HepG2 (cell line): ENCODE data around the gene CMPK1. TPM values are rescaled to one million over a fixed set of nuclear protein-coding genes. Genes with fewer than 3 reads are reported as not detected.

Source experiments
- ATAC-seq: fragments of 200-7000 bp; cut with Tn5 transposase; 3 replicates; pipeline ENCODE4 v1.9.1; 2020; ENCODE audit warnings: mild to moderate bottlenecking, moderate library complexity
- BruUV-seq: library from RNA; stranded (reverse); fragments of 400-500 nt; replicated peaks from 2 replicates; lab custom pipeline; 2021; lab: Mats Ljungman, UMichigan
- CTCF ChIA-PET: fragments of 300-600 bp; formaldehyde crosslinking; extraction: SDS; loops from one replicate; lab custom pipeline; 2021; ENCODE audit warnings: low total read pairs, inconsistent platforms, low intra/inter-chr PET ratio; lab: Yijun Ruan, JAX
- POLR2A ChIA-PET: fragments of 350-600 bp; sonication (Branson Sonifier 250); formaldehyde crosslinking; loops from one replicate; lab custom pipeline; 2020; ENCODE audit warnings: antibody characterized with exemption, inconsistent platforms; lab: Yijun Ruan, JAX
- DNase-seq: peaks from one replicate; pipeline ENCODE4 v3.0.0-alpha.2; 2015; ENCODE audit warnings: low spot score
- FAIRE-seq: peaks from 3 replicates; lab custom pipeline; 2011; peaks lifted over from hg19 to GRCh38; lab: Jason Lieb, UNC
- H2AFZ ChIP-seq: one replicate; pipeline ENCODE4 v1.6.1; 2011; ENCODE audit warnings: low read length, inconsistent platforms
- H3K27ac ChIP-seq: fragments of 300-600 bp; 3 replicates; pipeline ENCODE4 v1.8.0; 2011; ENCODE audit warnings: mixed run types, mild to moderate bottlenecking, mixed read lengths, low read length, inconsistent platforms; ENCODE audit not compliant: insufficient read depth; ENCODE audit errors: extremely low read length
- H3K27me3 ChIP-seq, 2 experiments: fragments of 200-600 bp in 1 of 2; 2 replicates in 1 of 2; 3 replicates in 1 of 2; pipeline versions ENCODE4 v1.6.0 to v1.8.0; 2011; ENCODE audit warnings: low read length in 2 of 2, mild to moderate bottlenecking in 2 of 2, moderate library complexity in 2 of 2, inconsistent platforms in 1 of 2; ENCODE audit not compliant: insufficient read depth in 2 of 2, control insufficient read depth in 1 of 2
- H3K36me3 ChIP-seq, 2 experiments: fragments of 200-600 bp in 1 of 2; replicated peaks in 1 of 2; 2 replicates in 1 of 2; 3 replicates in 1 of 2; pipeline versions ENCODE4 v1.5.1 to v1.8.0; 2011; ENCODE audit warnings: low read length in 2 of 2, inconsistent platforms in 1 of 2; ENCODE audit not compliant: insufficient read depth in 2 of 2, control insufficient read depth in 1 of 2
- H3K4me1 ChIP-seq: 2 replicates; pipeline ENCODE4 v1.5.1; 2012; ENCODE audit warnings: low read length, inconsistent platforms; ENCODE audit not compliant: insufficient read depth
- H3K4me2 ChIP-seq: 2 replicates; pipeline ENCODE4 v1.6.0; 2011; ENCODE audit warnings: low read depth, low read length, inconsistent platforms
- H3K4me3 ChIP-seq, 3 experiments: fragments of 200-600 bp in 1 of 3; sonication (generic), shearing (Covaris generic) in 1 of 3; replicated peaks in 1 of 3; 2 replicates each; pipeline ENCODE4 v1.5.1; 2011 to 2016; ENCODE audit warnings: low read length in 3 of 3, inconsistent platforms in 2 of 3, low read depth in 2 of 3, mild to moderate bottlenecking in 2 of 3, control low read depth in 1 of 3, mixed read lengths in 1 of 3; ENCODE audit not compliant: insufficient read depth in 1 of 3
- H3K79me2 ChIP-seq: one replicate; pipeline ENCODE4 v1.6.1; 2011; ENCODE audit warnings: low read length, inconsistent platforms; ENCODE audit not compliant: insufficient read depth
- H3K9ac ChIP-seq: 2 replicates; pipeline ENCODE4 v1.6.0; 2011; ENCODE audit warnings: mild to moderate bottlenecking, low read depth, low read length, inconsistent platforms; ENCODE audit not compliant: insufficient read depth
- H3K9me3 ChIP-seq: 2 replicates; pipeline ENCODE4 v1.5.1; 2012; ENCODE audit warnings: mild to moderate bottlenecking, low read length
- H4K20me1 ChIP-seq: 2 replicates; pipeline ENCODE4 v1.6.0; 2011; ENCODE audit warnings: inconsistent platforms, mild to moderate bottlenecking, low read length, moderate library complexity; ENCODE audit not compliant: insufficient read depth
- EHMT2 ChIP-seq: fragments of 200-600 bp; sonication (generic); IDR thresholded peaks from 2 replicates; pipeline ENCODE4 v1.7.0; 2017; ENCODE audit warnings: antibody characterized with exemption, low read depth, low read length, borderline replicate concordance
- FOXJ3 ChIP-seq: sonication (generic); formaldehyde crosslinking; IDR thresholded peaks from 2 replicates; pipeline ENCODE4 v1.4.0; 2020; ENCODE audit warnings: missing genetic modification reagents, mild to moderate bottlenecking, borderline replicate concordance
- HNRNPUL1 ChIP-seq: fragments of 200-400 bp; formaldehyde crosslinking; IDR thresholded peaks from 2 replicates; pipeline ENCODE4 v1.6.1; 2017; ENCODE audit warnings: low read depth, mild to moderate bottlenecking, low read length, moderate library complexity
- KAT2B ChIP-seq: fragments of 150-350 bp; IDR thresholded peaks from 2 replicates; pipeline ENCODE4 v1.6.1; 2014; ENCODE audit warnings: low read depth, low read length, borderline replicate concordance
- MIER3 ChIP-seq: IDR thresholded peaks from 2 replicates; pipeline ENCODE4 v1.6.1; 2016; ENCODE audit warnings: missing compliant biosample characterization, borderline replicate concordance
- NFKB2 ChIP-seq: sonication (generic); formaldehyde crosslinking; IDR thresholded peaks from 2 replicates; pipeline ENCODE4 v1.4.0; 2020; ENCODE audit warnings: missing genetic modification reagents, borderline replicate concordance
- NFYB ChIP-seq: sonication (generic); formaldehyde crosslinking; IDR thresholded peaks from 2 replicates; pipeline ENCODE4 v1.4.0; 2020; ENCODE audit warnings: missing genetic modification reagents
- SNRNP70 ChIP-seq: fragments of 200-400 bp; formaldehyde crosslinking; IDR thresholded peaks from 2 replicates; pipeline ENCODE4 v1.6.1; 2017; ENCODE audit warnings: mild to moderate bottlenecking, low read depth, low read length, moderate library complexity
- ZBTB8A ChIP-seq: sonication (generic); formaldehyde crosslinking; IDR thresholded peaks from 2 replicates; pipeline ENCODE4 v1.4.0; 2020; ENCODE audit warnings: mild to moderate bottlenecking, low read depth, missing genetic modification reagents, borderline replicate concordance
- ZNF543 ChIP-seq: sonication (generic); formaldehyde crosslinking; IDR thresholded peaks from 2 replicates; pipeline ENCODE4 v1.4.0; 2020; ENCODE audit warnings: mild to moderate bottlenecking, missing genetic modification reagents
- WGBS: methylation state at CpG from one replicate; pipeline ENCODE4 v1.1.6; 2017; ENCODE audit warnings: low lambda C conversion rate; 5-methylcytosine and 5-hydroxymethylcytosine counted together
- in situ Hi-C: cut with HindIII; loops from 2 replicates; pipeline ENCODE4 v1.10.0; 2017; ENCODE audit warnings: low pct_unique_long_range_greater_than_20kb; ENCODE audit not compliant: extremely low pct_ligation_motif_present
- intact Hi-C: fragments of 100-400 bp; cut with micrococcal nuclease; formaldehyde crosslinking; loops from one replicate; pipeline ENCODE4 v1.10.0; 2022; ENCODE audit not compliant: unreplicated experiment
- polyA plus RNA-seq, 8 experiments: library from polyadenylated mRNA; depleted of rRNA in 3 of 8; stranded (reverse) in 7 of 8; unstranded in 1 of 8; fragments of >200 nt; fragmentation: Illumina TruSeq in 4 of 8; extraction: Trizol in 4 of 8; gene quantifications; 2 replicates each; pipeline versions ENCODE4 v1.2.1 to v1.2.3, GENCODE V29; 2011 to 2016; ENCODE audit warnings: low read depth in 4 of 8, missing spikeins in 1 of 8, mixed read lengths in 1 of 8; ENCODE audit not compliant: insufficient read depth in 1 of 8
- total RNA-seq, 5 experiments: library from RNA; depleted of rRNA; stranded (reverse); fragments of >200 nt; fragmentation: Illumina TruSeq; extraction: Trizol; gene quantifications; 2 replicates each; pipeline ENCODE4 v1.2.3, GENCODE V29; 2016; ENCODE audit warnings: low read depth in 1 of 5
- TF ChIP-seq, protein P1 (sequence below): sonication (generic); formaldehyde crosslinking; IDR thresholded peaks from 2 replicates; pipeline ENCODE4 v1.9.0; 2021; ENCODE audit warnings: mild to moderate bottlenecking, missing genetic modification reagents
- TF ChIP-seq, protein P2 (sequence below): IDR thresholded peaks from 2 replicates; pipeline ENCODE4 v1.6.1; 2018; ENCODE audit warnings: missing genetic modification reagents, mild to moderate bottlenecking, missing compliant biosample characterization
- TF ChIP-seq, protein P3 (sequence below): sonication (generic); formaldehyde crosslinking; conservative IDR thresholded peaks from 2 replicates; pipeline ENCODE4 v1.8.0; 2022; ENCODE audit warnings: low read depth, missing genetic modification reagents
- TF ChIP-seq, protein P4 (sequence below): IDR thresholded peaks from 2 replicates; pipeline ENCODE4 v1.6.1; 2012; ENCODE audit warnings: inconsistent platforms

CMPK1 gene
- total and polyA plus RNA-seq, 2 of the 13 experiments (the other 11 are each of a cell fraction or from before 2014, with no cell fraction given) = 38.3 to 92.0 TPM

DNA sequence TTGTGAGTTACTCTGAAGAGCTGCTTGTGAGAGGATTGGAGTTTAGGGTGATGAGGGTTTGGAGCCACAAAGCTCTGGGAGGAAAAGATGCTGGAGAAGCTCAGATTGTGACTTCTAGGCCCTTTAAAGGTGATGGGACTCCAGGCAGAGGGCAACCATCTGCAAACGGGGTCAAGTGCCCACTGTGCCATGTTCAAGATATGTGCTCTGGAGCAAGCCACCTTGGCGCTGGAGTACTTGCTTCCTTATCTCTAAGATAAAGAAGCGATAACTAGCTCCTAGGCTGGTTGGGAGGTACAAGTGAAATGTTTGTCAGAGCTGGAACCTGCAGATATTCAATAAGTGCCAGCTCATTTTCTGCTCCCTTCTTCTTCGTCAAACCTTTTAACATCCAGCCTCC lies 68.2 kb downstream of the CMPK1 start:
- Histone ChIP-seq H3K9me3 (no peaks in the 10 kb centered on the region), H3K27ac (no peak overlapping the region), H3K27me3 (peaks cover 0 to 13% of the 10 kb centered on the region in 2 experiments; a peak in 2 of 5 replicates), H3K79me2 (no peaks in the 10 kb centered on the region), H2AFZ (no peak overlapping the region), H4K20me1 (no peaks in the 10 kb centered on the region), H3K4me1 (peaks cover 6% of the 10 kb centered on the region; the same call in 1 of the 2 replicates), H3K4me2 (no peak overlapping the region), H3K4me3 (no peak overlapping the region), H3K36me3 (no peaks in the 10 kb centered on the region), H3K9ac (no peak overlapping the region)
- BruUV-seq = no TSS peak
- in situ Hi-C loops = no loop called here
- ATAC-seq = no peak
- FAIRE-seq = no peak
- WGBS = 77% methylated on average over 2 of the region's 4 CpGs
- TF ChIP-seq, protein P1, sequence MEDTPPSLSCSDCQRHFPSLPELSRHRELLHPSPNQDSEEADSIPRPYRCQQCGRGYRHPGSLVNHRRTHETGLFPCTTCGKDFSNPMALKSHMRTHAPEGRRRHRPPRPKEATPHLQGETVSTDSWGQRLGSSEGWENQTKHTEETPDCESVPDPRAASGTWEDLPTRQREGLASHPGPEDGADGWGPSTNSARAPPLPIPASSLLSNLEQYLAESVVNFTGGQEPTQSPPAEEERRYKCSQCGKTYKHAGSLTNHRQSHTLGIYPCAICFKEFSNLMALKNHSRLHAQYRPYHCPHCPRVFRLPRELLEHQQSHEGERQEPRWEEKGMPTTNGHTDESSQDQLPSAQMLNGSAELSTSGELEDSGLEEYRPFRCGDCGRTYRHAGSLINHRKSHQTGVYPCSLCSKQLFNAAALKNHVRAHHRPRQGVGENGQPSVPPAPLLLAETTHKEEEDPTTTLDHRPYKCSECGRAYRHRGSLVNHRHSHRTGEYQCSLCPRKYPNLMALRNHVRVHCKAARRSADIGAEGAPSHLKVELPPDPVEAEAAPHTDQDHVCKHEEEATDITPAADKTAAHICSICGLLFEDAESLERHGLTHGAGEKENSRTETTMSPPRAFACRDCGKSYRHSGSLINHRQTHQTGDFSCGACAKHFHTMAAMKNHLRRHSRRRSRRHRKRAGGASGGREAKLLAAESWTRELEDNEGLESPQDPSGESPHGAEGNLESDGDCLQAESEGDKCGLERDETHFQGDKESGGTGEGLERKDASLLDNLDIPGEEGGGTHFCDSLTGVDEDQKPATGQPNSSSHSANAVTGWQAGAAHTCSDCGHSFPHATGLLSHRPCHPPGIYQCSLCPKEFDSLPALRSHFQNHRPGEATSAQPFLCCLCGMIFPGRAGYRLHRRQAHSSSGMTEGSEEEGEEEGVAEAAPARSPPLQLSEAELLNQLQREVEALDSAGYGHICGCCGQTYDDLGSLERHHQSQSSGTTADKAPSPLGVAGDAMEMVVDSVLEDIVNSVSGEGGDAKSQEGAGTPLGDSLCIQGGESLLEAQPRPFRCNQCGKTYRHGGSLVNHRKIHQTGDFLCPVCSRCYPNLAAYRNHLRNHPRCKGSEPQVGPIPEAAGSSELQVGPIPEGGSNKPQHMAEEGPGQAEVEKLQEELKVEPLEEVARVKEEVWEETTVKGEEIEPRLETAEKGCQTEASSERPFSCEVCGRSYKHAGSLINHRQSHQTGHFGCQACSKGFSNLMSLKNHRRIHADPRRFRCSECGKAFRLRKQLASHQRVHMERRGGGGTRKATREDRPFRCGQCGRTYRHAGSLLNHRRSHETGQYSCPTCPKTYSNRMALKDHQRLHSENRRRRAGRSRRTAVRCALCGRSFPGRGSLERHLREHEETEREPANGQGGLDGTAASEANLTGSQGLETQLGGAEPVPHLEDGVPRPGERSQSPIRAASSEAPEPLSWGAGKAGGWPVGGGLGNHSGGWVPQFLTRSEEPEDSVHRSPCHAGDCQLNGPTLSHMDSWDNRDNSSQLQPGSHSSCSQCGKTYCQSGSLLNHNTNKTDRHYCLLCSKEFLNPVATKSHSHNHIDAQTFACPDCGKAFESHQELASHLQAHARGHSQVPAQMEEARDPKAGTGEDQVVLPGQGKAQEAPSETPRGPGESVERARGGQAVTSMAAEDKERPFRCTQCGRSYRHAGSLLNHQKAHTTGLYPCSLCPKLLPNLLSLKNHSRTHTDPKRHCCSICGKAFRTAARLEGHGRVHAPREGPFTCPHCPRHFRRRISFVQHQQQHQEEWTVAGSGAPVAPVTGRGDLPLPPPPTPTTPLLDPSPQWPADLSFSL = no peak
- TF ChIP-seq NFKB2 (CRISPR knock-in tag) = no peak
- TF ChIP-seq ZBTB8A (CRISPR knock-in tag) = no peak
- no peak for TF ChIP-seq ZNF543 (CRISPR knock-in tag)
- TF ChIP-seq MIER3 (CRISPR knock-in tag) = no peak
- TF ChIP-seq, protein P2, sequence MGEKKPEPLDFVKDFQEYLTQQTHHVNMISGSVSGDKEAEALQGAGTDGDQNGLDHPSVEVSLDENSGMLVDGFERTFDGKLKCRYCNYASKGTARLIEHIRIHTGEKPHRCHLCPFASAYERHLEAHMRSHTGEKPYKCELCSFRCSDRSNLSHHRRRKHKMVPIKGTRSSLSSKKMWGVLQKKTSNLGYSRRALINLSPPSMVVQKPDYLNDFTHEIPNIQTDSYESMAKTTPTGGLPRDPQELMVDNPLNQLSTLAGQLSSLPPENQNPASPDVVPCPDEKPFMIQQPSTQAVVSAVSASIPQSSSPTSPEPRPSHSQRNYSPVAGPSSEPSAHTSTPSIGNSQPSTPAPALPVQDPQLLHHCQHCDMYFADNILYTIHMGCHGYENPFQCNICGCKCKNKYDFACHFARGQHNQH (CRISPR knock-in tag) = no peak
- no peak for TF ChIP-seq HNRNPUL1
- no peak for TF ChIP-seq EHMT2
- TF ChIP-seq SNRNP70 = no peak
- TF ChIP-seq, protein P3, sequence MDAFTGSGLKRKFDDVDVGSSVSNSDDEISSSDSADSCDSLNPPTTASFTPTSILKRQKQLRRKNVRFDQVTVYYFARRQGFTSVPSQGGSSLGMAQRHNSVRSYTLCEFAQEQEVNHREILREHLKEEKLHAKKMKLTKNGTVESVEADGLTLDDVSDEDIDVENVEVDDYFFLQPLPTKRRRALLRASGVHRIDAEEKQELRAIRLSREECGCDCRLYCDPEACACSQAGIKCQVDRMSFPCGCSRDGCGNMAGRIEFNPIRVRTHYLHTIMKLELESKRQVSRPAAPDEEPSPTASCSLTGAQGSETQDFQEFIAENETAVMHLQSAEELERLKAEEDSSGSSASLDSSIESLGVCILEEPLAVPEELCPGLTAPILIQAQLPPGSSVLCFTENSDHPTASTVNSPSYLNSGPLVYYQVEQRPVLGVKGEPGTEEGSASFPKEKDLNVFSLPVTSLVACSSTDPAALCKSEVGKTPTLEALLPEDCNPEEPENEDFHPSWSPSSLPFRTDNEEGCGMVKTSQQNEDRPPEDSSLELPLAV (CRISPR knock-in tag) = no peak
- no peak for TF ChIP-seq NFYB (CRISPR knock-in tag)
- no peak for TF ChIP-seq FOXJ3 (CRISPR knock-in tag)
- TF ChIP-seq KAT2B = no peak
- TF ChIP-seq, protein P4, sequence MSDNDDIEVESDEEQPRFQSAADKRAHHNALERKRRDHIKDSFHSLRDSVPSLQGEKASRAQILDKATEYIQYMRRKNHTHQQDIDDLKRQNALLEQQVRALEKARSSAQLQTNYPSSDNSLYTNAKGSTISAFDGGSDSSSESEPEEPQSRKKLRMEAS = no peak
- POLR2A ChIA-PET = no interaction called here
- no peak for DNase-seq
- intact Hi-C loops = no loop called here
- CTCF ChIA-PET = no interaction called here
